ENCODE data around the gene ITPR2.

DNA sequence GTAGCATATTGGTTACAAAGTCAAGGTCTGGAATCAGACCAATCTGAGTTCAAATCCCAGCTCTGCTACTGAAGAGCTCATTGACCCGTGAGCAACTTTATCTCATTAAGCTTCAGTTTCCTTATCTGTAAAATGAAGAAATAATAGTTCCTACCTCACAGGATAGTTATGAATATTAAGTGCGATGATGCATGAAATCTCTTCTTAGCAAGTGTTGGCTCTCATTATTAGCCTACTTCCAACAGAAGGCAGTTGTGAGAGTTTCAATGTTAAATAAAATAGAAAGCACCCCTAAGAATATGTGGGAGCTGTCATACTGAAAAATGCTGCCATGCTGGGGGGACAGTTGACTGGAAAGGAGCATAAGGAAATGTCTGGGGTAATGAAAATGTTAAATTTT, 39.0 kb upstream of the ITPR2 start:
- TF ChIP-seq, protein P1, sequence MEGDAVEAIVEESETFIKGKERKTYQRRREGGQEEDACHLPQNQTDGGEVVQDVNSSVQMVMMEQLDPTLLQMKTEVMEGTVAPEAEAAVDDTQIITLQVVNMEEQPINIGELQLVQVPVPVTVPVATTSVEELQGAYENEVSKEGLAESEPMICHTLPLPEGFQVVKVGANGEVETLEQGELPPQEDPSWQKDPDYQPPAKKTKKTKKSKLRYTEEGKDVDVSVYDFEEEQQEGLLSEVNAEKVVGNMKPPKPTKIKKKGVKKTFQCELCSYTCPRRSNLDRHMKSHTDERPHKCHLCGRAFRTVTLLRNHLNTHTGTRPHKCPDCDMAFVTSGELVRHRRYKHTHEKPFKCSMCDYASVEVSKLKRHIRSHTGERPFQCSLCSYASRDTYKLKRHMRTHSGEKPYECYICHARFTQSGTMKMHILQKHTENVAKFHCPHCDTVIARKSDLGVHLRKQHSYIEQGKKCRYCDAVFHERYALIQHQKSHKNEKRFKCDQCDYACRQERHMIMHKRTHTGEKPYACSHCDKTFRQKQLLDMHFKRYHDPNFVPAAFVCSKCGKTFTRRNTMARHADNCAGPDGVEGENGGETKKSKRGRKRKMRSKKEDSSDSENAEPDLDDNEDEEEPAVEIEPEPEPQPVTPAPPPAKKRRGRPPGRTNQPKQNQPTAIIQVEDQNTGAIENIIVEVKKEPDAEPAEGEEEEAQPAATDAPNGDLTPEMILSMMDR (IDR thresholded peaks at IDR 0.05): no peak
- TF ChIP-seq POLR2AphosphoS5 (IDR thresholded peaks at IDR 0.05; ENCODE audit: insufficient read depth in 1 of 2, low read depth in 1 of 2) (no peak), POLR2A (IDR thresholded peaks at IDR 0.05) (no peak)
